Erythroblast (primary cell): ENCODE data around the gene LPCAT2.

Experiments
- GATA1 ChIP-seq: IDR thresholded peaks from 2 replicates; pipeline ENCODE4 v1.6.1; 2011; ENCODE audit warnings: low read depth, mild to moderate bottlenecking, control low read depth, low read length, moderate library complexity
- POLR2A ChIP-seq: IDR thresholded peaks from 2 replicates; pipeline ENCODE4 v1.6.1; 2011; ENCODE audit warnings: mild to moderate bottlenecking, low read length

DNA sequence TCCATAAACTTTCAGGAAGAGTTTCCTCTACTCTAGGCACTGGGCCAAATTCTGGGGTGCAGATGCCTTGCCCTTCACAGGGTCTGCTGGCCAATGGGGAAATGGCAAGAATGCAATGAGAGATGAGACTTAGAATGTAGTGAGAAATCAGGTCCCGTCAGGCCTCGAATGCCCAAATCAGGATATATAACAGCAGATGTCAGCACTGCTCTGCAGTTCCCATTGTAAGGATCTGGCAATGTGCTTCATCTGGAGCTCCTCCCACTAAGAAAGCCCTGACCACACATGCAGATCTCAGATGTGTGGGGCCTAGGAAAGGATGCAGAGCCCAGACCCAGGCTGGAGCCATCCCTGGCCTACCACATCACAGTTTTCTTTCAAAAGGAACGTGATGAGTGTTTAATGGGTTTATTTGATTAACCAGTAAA, 13.9 kb upstream of the LPCAT2 start:
- TF ChIP-seq POLR2A (no peak), GATA1 (no peak)
